ENCODE results near the gene FBXL14. TPM values are rescaled to one million over a fixed set of nuclear protein-coding genes. Genes with fewer than 3 reads are reported as not detected.
A peak's percentile ranks its signal among the peaks of the same experiment; 100 is the strongest.

FBXL14 gene
- polyA plus RNA-seq, 2 of the 4 experiments (the other 2 are of a cell fraction): 6.7 to 7.1 TPM

DNA sequence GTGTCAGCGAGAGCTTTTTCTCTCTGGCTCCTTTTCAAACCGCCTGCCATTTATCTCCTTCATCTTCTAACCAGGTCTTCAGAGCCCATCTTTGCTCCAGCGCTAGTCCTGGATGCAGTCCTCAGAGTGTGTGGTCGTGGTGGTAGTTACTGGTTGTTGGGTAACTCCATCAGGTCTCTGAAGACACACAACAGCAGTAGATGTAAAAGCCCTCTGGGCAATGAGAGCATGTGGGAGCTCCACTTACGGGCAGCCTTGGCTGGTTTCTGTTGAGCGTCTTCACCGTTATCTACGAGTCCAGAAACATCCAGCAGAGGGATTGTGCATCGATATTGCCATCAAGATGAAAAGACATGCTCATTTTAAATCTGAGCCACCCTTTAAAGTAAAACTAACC lies 61.2 kb downstream of the FBXL14 start:
- 0 out of 3 replicates have a peak, but pooled peaks cover 6% of the 10 kb centered on the region for H3K4me1 ChIP-seq
- TF ChIP-seq HOXA7 (CRISPR knock-in tag; IDR thresholded peaks at IDR 0.05): no peak
- no peak for TF ChIP-seq CBX8 (IDR thresholded peaks at IDR 0.05)
- H3K4me3 ChIP-seq: no peak overlapping the region
- H3K9me3 ChIP-seq: no peaks in the 10 kb centered on the region
- ATAC-seq (no peak), DNase-seq (ENCODE audit: low read depth in 1 of 2, low spot score in 1 of 2) (no peak), FAIRE-seq (no peak)
- ChIA-PET CTCF (interaction anchor here (1.4 to 3.8 kb wide), 2 partner anchors 9 to 12 kb away, joined by 5 to 18 read pairs; no protein-coding TSS in a partner anchor), POLR2A (interaction anchor here (0.6 kb wide), 1 partner anchor 457 kb away, joined by 3 read pairs; no protein-coding TSS in a partner anchor)
- H3K27ac ChIP-seq: no peak overlapping the region
- no peak overlapping the region for H3K4me2 ChIP-seq
- WGBS (ENCODE audit: missing lambda C conversion rate): 78% methylated on average over 9 of the region's 9 CpGs

DNA sequence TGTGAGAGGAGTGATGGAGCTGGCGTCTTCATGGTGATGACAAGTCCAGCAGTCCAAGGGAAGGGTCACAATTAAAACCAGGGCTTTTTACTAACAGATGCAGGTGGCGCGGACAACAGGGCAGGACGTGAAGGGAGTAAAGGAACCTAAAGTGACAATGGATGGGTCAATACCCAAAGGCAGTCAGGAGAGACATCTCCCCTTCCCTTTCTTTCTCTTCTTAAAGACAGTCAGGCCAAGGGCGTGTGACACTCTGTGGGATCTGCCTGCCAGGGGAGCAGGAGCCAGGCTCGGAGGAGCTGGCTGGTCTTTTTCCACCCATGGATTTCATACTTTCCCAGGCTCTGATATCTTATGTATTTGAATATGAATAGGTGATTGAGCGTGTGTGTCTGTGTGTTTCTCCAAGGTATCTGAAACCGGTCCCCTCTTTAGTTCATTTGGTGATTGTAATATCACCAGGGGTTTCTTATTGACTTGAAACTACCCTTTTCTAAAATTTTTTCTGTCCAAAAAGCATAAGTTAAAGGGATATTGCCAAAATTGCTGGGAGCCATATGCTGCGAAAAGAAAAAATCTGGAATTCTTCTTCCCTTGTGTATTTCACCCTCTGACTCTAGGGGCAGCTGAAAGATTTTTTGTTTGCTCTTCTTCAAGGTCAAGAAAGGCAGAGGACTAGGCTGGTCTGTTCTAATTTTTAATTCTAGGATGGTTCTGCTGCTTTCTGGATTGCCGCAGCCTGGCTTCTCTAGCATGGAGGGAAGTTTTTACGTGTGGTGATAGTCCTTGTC lies 61.8 kb downstream of the FBXL14 start:
- Histone ChIP-seq H3K4me1 (peaks cover 12% of the 10 kb centered on the region; the same call in 2 of the 3 replicates), H3K4me3 (no peak overlapping the region), H3K27ac (no peak overlapping the region), H3K4me2 (no peak overlapping the region), H3K9me3 (no peaks in the 10 kb centered on the region)
- ChIA-PET CTCF (interaction anchor here (1.4 to 3.8 kb wide), 2 partner anchors 9 to 13 kb away, joined by 5 to 18 read pairs; no protein-coding TSS in a partner anchor), POLR2A (interaction anchor here (0.6 kb wide), 1 partner anchor 456 kb away, joined by 3 read pairs; no protein-coding TSS in a partner anchor)
- TF ChIP-seq, protein P1, sequence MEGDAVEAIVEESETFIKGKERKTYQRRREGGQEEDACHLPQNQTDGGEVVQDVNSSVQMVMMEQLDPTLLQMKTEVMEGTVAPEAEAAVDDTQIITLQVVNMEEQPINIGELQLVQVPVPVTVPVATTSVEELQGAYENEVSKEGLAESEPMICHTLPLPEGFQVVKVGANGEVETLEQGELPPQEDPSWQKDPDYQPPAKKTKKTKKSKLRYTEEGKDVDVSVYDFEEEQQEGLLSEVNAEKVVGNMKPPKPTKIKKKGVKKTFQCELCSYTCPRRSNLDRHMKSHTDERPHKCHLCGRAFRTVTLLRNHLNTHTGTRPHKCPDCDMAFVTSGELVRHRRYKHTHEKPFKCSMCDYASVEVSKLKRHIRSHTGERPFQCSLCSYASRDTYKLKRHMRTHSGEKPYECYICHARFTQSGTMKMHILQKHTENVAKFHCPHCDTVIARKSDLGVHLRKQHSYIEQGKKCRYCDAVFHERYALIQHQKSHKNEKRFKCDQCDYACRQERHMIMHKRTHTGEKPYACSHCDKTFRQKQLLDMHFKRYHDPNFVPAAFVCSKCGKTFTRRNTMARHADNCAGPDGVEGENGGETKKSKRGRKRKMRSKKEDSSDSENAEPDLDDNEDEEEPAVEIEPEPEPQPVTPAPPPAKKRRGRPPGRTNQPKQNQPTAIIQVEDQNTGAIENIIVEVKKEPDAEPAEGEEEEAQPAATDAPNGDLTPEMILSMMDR (IDR thresholded peaks at IDR 0.05): no peak
- no peak for TF ChIP-seq ZC3H11A (IDR thresholded peaks at IDR 0.05)
- no peak for TF ChIP-seq KDM5A (IDR thresholded peaks at IDR 0.05)
- TF ChIP-seq, protein P2, sequence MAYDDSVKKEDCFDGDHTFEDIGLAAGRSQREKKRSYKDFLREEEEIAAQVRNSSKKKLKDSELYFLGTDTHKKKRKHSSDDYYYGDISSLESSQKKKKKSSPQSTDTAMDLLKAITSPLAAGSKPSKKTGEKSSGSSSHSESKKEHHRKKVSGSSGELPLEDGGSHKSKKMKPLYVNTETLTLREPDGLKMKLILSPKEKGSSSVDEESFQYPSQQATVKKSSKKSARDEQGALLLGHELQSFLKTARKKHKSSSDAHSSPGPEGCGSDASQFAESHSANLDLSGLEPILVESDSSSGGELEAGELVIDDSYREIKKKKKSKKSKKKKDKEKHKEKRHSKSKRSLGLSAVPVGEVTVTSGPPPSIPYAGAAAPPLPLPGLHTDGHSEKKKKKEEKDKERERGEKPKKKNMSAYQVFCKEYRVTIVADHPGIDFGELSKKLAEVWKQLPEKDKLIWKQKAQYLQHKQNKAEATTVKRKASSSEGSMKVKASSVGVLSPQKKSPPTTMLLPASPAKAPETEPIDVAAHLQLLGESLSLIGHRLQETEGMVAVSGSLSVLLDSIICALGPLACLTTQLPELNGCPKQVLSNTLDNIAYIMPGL (CRISPR knock-in tag; IDR thresholded peaks at IDR 0.05; ENCODE audit: borderline replicate concordance): no peak
- DNase-seq (ENCODE audit: low read depth in 1 of 2, low spot score in 1 of 2) (no peak), FAIRE-seq (no peak), ATAC-seq (0 out of 6 replicates have a peak, but pooled peaks of 1 of the 2 experiments have one; percentile 23)
- WGBS (ENCODE audit: missing lambda C conversion rate): 89% methylated on average over 11 of the region's 11 CpGs

DNA sequence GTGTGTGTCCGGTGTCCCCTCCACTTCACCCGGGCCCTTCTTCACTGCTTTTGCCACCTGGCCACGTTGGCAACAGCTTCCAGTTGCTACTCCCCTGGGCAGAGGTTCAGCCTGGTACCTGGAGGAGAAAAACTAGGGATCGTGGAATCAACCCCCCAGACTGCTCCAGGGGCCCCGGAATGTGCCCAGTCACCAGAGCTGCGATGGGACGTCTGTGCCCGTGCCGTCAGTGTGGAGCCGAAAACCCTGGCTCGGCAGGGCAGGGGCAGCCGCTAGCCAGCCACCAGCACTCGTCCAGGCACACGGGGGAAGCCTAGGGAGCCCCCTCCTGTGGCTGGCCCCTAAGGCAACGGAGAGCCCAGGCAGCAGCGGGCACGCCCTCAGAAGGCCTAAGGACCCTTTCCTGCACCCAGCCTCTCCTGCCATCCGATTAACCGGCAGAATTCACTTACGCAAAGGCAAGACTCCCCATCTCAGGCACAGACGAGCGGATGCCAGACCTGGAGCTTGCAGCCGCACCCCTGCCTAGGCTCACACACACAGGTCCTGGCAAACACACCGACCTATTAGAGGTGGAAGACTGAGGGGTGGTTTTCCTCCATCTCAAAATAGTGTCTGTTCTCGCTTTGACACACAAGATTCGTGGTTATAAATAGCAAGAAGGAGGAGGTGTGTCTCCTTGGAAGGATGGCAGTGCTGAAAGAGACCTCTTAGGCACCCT lies 62.6 kb downstream of the FBXL14 start:
- ATAC-seq (no peak), DNase-seq (ENCODE audit: low read depth in 1 of 2, low spot score in 1 of 2) (no peak), FAIRE-seq (no peak)
- H3K9me3 ChIP-seq: no peaks in the 10 kb centered on the region
- no peak overlapping the region; a peak in 1 of 6 replicates for H3K27ac ChIP-seq
- 75% methylated on average over 23 of the region's 26 CpGs for WGBS (ENCODE audit: missing lambda C conversion rate)
- ChIA-PET POLR2A (interaction anchor here (1.1 kb wide), 1 partner anchor 9 kb away, joined by 3 read pairs; no protein-coding TSS in a partner anchor), CTCF (interaction anchor here (0.8 to 3.8 kb wide), 3 partner anchors 10 to 414 kb away, joined by 3 to 18 read pairs (median 4); no protein-coding TSS in a partner anchor)
- peak overlapping the region; percentile 68 for H3K4me3 ChIP-seq
- H3K4me1 ChIP-seq: peaks cover 13% of the 10 kb centered on the region; the same call in 2 of the 3 replicates
- TF ChIP-seq RAD21 (conservative IDR thresholded peaks at IDR 0.05 in 1 of 2, IDR thresholded peaks at IDR 0.05 in 1 of 2) (no peak), HEYL (CRISPR knock-in tag; IDR thresholded peaks at IDR 0.05) (no peak), FOSB (CRISPR knock-in tag; IDR thresholded peaks at IDR 0.05) (no peak), KDM5A (IDR thresholded peaks at IDR 0.05) (no peak), BHLHE40 (IDR thresholded peaks at IDR 0.05; ENCODE audit: low read depth, low read length) (no peak), GATA3 (IDR thresholded peaks at IDR 0.05; ENCODE audit: borderline replicate concordance) (no peak), RARB (CRISPR knock-in tag; IDR thresholded peaks at IDR 0.05) (no peak), POLR2AphosphoS2 (conservative IDR thresholded peaks at IDR 0.05; ENCODE audit: low read length) (no peak), TFCP2L1 (CRISPR knock-in tag; IDR thresholded peaks at IDR 0.05) (no peak)
- TF ChIP-seq, protein P3, sequence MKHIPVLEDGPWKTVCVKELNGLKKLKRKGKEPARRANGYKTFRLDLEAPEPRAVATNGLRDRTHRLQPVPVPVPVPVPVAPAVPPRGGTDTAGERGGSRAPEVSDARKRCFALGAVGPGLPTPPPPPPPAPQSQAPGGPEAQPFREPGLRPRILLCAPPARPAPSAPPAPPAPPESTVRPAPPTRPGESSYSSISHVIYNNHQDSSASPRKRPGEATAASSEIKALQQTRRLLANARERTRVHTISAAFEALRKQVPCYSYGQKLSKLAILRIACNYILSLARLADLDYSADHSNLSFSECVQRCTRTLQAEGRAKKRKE (CRISPR knock-in tag; IDR thresholded peaks at IDR 0.05; ENCODE audit: low read depth): no peak
- peak overlapping the region; percentile 98 for H3K4me2 ChIP-seq
